Stimulated activated naive CD8-positive, alpha-beta T cell treated with anti-CD3 and anti-CD28 coated beads, Interleukin-15, amount 100 ng/mL, for 72 hours (primary cell): ENCODE results near the gene ASIC4.

Experiments
- ATAC-seq: fragments of 150-1000 bp; cut with Tn5 transposase; 2 replicates; pipeline ENCODE4 v1.10.0; 2021; ENCODE audit warnings: mild to moderate bottlenecking, moderate library complexity
- DNase-seq, 2 donors: peaks; one replicate each; pipeline ENCODE4 v3.0.0; 2021 to 2022
- H3K27ac Mint-ChIP-seq, 2 donors: one replicate each; pipeline ENCODE4 v1.8.0; 2022; ENCODE audit warnings: mild to moderate bottlenecking in 2 of 2, mixed read lengths in 2 of 2, moderate library complexity in 2 of 2
- H3K27me3 Mint-ChIP-seq: one replicate; pipeline ENCODE4 v1.8.0; 2022; ENCODE audit warnings: mixed read lengths
- H3K4me1 Mint-ChIP-seq: one replicate; pipeline ENCODE4 v1.8.0; 2022; ENCODE audit warnings: mild to moderate bottlenecking, mixed read lengths
- H3K4me3 Mint-ChIP-seq, 2 donors: one replicate each; pipeline ENCODE4 v1.8.0; 2022; ENCODE audit warnings: mild to moderate bottlenecking in 2 of 2, mixed read lengths in 2 of 2, moderate library complexity in 1 of 2
- H3K9me3 Mint-ChIP-seq, 2 donors: one replicate each; pipeline ENCODE4 v1.8.0; 2022; ENCODE audit warnings: mixed read lengths in 2 of 2

The ASIC4 gene

DNA sequence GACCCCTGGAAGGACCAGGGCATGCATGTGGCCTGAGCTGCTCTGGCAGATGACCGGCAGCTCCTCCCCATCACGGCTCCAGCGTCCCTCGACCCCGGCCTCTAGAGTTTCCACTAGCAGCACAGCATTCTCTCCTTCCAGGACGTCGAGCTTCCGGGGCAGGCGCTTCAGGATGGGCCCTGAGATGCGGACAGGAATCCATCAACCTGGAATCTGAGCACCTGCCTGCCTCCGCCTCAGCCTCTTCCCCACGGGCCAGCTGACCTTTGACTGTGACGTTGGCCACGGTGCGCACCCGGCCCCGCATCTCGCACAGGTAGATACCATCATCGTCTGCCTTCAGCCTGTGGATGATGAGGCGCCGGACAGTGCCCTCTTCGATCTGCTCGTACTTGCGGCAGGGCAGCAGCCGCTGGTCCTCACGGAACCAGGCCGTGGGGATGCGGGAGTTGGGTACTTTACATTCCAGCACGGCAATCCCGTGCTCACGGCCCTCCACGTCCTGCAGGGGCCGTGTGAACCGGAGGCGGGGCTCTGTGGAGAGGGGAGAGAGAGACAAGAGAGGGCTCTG, 53.6 kb downstream of the ASIC4 start:
- Mint-ChIP-seq H3K27me3 (peaks cover 68% of the 10 kb centered on the region), H3K9me3 (no peaks in the 10 kb centered on the region), H3K4me3 (no peak overlapping the region), H3K27ac (no peak overlapping the region), H3K4me1 (peaks cover 5% of the 10 kb centered on the region)
- ATAC-seq (no peak), DNase-seq (no peak)

DNA sequence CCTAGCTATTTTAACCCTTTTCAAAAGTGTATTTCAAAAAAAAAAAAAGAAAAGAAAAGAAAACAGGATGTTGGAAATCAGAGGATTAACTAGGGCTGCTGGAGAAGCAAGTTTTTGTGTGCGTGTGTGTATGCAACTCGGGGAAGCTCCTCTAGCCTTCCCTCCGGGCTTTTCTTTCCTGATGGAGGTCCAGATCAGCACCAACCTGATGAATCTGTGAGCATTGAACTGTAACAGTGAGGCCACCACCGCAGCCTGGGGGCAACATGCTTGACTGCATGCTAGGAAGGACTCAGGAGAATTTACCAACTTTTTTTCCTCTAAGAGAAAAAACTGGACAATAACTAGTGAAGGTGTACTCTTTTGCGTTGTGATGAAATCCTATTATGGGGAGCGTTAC, 54.8 kb downstream of the ASIC4 start:
- H3K4me3 Mint-ChIP-seq = no peak overlapping the region
- no peak for DNase-seq
- peaks cover 77% of the 10 kb centered on the region for H3K27me3 Mint-ChIP-seq
- no peak for ATAC-seq
- no peak overlapping the region for H3K27ac Mint-ChIP-seq
- H3K4me1 Mint-ChIP-seq = peaks cover 5% of the 10 kb centered on the region
- H3K9me3 Mint-ChIP-seq = no peaks in the 10 kb centered on the region

- no peak for DNase-seq
- no peak overlapping the region for H3K27ac Mint-ChIP-seq
- peak overlapping the region; percentile 8 to 72 for H3K4me3 Mint-ChIP-seq
- ATAC-seq = no peak
- H3K9me3 Mint-ChIP-seq = no peaks in the 10 kb centered on the region
- H3K27me3 Mint-ChIP-seq = peaks cover 72% of the 10 kb centered on the region
- peaks cover 5% of the 10 kb centered on the region for H3K4me1 Mint-ChIP-seq
These were observed 55.4 kb downstream of the ASIC4 start for GRCh38 chr2:219569635-219570034.

DNA sequence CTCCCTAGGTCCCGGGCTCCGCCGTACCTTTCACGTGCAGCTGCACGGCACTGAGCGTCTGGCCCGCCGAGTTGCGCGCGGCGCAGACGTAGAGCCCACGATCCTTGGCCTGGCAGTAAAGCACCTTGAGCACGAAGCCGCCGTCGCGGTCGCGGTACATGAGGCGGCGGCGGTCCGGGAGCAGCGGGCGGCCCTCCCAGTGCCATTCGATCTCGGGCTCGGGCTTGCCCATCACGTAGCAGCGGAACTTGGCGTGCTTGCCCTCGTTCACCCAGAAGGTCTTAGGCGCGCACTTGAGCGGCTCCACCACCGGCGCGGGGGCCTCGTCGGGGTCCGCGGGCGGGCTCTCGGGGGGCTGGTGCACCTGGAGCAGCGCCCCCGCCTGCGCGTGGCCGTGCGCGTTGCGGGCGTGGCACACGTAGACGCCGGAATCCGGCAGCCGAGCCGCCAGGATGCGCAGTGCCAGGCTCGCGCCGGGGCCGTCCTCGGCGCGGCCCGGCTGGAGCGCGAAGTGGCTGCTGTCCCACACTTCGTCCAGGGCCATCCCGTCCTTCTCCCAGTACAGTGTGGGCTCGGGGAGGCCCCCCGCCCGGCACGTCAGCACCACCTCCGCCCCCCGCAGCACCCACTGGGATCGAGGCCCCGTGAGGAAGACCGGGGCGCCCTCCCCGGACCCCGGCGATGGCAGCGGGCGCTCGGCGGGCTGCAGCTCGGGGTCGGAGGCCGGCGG, 56.1 kb downstream of the ASIC4 start:
- Mint-ChIP-seq H3K27ac (no peak overlapping the region), H3K4me1 (peaks cover 5% of the 10 kb centered on the region), H3K27me3 (peaks cover 78% of the 10 kb centered on the region), H3K4me3 (peak overlapping the region; percentile 53 to 72), H3K9me3 (no peaks in the 10 kb centered on the region)
- DNase-seq (no peak), ATAC-seq (peak; percentile 43)

GRCh38 chr2:219570924-219571310, 56.6 kb downstream of the ASIC4 start:
- ATAC-seq (peak; percentile 22), DNase-seq (no peak)
- Mint-ChIP-seq H3K4me1 (peaks cover 5% of the 10 kb centered on the region), H3K9me3 (no peaks in the 10 kb centered on the region), H3K4me3 (peak overlapping the region; percentile 49 to 52), H3K27me3 (peaks cover 82% of the 10 kb centered on the region), H3K27ac (no peak overlapping the region)

DNA sequence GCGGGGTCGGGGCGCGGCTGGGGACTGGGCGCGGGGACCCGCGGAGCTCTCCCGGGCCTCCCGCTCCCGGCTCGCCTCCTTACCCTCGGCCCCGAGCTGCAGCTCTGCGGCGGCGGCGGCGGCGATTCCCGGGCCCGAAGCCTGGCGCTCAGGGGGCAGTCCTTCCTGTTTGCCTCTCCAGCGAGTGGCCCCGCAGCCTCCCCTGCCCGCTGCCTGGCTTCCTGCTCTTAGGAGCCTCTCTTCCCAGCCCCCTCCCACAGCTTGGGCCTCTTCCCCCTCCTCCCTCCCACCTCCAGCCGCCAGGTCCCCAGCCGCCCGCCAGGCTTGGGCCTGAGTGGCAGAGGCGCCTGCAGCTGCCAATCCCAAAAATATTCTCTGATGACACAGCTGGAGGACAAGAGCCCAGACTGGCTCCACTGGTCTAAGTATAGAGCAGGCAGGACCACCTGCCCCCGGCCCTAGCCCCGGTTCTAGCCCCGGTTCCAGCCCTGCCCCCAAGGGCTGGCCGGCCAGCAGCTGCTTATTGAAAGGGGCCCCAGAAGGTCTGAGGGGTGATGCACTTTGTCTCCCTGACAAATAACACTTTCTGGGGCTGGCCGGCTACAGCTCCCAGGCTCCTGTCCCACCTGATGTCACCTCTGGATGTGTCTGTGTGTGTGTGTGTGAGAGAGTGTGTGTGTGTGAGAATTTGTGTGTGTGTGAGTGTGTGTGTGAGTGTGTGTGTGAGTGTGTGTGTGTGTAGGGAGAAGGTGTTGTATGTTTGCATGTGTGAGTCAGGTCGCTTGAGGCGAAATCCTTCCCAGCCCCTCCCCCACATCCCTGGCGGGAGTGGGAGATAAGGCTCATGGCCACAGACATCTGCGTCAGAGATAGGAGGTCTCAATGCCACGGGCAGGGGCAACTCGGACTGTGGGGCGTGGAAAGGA, 57.3 kb downstream of the ASIC4 start, which contains the start of gene OBSL1:
TSS of gene OBSL1 (minus strand) at position 229 of the 926 bp plus-strand sequence. CDS start 307 bp downstream, outside the sequence.
- peak within 1 kb of the TSS; percentile 49 to 69 for H3K4me3 Mint-ChIP-seq
- no peaks in the 10 kb centered on the region for H3K9me3 Mint-ChIP-seq

DNA sequence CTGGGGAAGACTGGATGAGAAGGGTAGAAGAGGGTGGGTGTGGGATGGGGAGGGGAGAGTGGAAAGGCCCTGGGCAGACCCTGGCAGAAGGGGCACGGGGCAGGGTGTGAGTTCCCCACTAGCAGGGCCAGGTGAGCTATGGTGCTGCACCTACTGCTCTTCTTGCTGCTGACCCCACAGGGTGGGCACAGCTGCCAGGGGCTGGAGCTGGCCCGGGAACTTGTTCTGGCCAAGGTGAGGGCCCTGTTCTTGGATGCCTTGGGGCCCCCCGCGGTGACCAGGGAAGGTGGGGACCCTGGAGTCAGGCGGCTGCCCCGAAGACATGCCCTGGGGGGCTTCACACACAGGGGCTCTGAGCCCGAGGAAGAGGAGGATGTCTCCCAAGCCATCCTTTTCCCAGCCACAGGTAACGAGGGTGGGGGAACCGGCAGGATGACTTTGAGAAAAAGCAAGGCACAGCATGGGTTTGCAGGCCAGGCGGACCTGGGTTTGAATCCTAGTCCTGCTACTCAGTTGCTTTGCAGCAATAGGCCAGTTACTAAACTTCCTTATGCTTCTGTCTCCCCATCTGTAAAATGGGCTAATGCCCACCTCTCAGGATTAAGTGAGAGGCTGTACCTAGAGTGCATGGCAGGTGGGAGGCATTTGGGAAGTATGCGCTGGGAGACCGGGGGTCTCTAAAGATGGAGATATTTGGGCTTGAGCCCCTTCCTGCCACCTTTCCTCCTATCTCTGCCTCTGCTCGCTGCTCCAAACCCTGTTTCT, 58.1 kb downstream of the ASIC4 start, which contains the start of gene INHA:
TSS of gene INHA (plus strand) at position 74 of the 765 bp plus-strand sequence. CDS start at position 139, 65 bp downstream.
- Mint-ChIP-seq H3K9me3 (no peaks in the 10 kb centered on the region), H3K27ac (no peak within 1 kb of the TSS), H3K4me1 (peaks cover 5% of the 10 kb centered on the region), H3K4me3 (peak within 1 kb of the TSS in 1 of 2 donors; percentile 30), H3K27me3 (peaks cover 81% of the 10 kb centered on the region)
- peak; percentile 10 for ATAC-seq
- no peak for DNase-seq

More for the DNA sequence above, 57.3 kb downstream of the ASIC4 start, which contains the start of gene OBSL1:
- H3K4me1 Mint-ChIP-seq = peaks cover 5% of the 10 kb centered on the region
- DNase-seq (no peak), ATAC-seq (peak; percentile 38)
- peaks cover 81% of the 10 kb centered on the region for H3K27me3 Mint-ChIP-seq
- no peak within 1 kb of the TSS for H3K27ac Mint-ChIP-seq

GRCh38 chr2:219573166-219573565, 58.9 kb downstream of the ASIC4 start:
- H3K4me1 Mint-ChIP-seq = peaks cover 5% of the 10 kb centered on the region
- H3K27ac Mint-ChIP-seq = no peak overlapping the region
- ATAC-seq (no peak), DNase-seq (no peak)
- H3K27me3 Mint-ChIP-seq = peaks cover 76% of the 10 kb centered on the region
- no peaks in the 10 kb centered on the region for H3K9me3 Mint-ChIP-seq
- no peak overlapping the region for H3K4me3 Mint-ChIP-seq

GRCh38 chr2:219574484-219575311, 60.4 kb downstream of the ASIC4 start:
- H3K4me3 Mint-ChIP-seq = no peak overlapping the region

DNA sequence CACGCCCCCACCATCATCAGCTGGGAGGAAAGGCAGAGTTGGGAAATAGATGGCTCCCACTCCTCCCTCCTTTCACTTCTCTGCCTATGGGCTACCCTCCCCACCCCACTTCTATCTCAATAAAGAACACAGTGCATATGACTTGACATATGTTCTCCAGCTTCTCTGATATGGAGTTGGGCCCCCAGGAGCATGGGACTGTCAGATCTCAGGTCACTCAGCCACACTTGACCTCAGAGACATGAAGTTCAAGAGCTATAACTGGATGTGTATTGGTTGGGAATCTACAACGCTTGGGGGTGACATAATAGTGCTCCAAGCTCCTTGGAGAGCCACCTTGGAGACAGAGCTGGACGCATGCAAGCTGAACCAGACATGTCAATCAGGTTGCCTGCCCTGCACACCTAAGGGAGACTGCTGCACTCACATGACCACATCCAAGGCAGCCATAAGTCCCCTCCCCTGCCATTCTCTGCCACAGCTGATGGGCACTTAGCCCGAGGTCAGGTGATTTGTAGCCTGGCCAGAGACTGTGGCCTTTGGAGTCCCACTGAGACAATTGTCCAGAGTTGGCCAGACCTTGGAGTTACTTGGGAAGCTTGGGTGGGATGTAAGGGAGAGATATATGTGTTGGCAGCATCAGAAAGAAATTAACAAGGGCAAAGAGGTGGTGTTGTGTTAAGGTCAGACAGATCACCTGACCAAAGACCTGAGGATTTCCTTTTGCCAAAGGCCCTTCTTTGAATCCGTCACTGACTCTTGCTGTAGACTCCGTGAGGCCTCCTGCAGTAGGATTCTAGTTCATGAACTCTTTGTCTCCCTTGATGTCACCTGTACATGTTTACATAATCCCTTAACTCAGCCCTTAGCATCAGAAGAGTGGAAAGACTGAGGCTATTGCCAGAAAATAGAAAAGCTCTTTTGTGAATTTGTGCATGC, 61.6 kb downstream of the ASIC4 start:
- Mint-ChIP-seq H3K27me3 (peaks cover 53% of the 10 kb centered on the region), H3K4me3 (no peak overlapping the region), H3K4me1 (no peaks in the 10 kb centered on the region), H3K27ac (peak overlapping the region in 1 of 2 donors; percentile 72), H3K9me3 (no peaks in the 10 kb centered on the region)
- no peak for DNase-seq
- no peak for ATAC-seq

More at GRCh38 chr2:219574484-219575311, 60.4 kb downstream of the ASIC4 start:
- DNase-seq = no peak
- H3K27ac Mint-ChIP-seq = no peak overlapping the region
- peaks cover 61% of the 10 kb centered on the region for H3K27me3 Mint-ChIP-seq
- peak; percentile 13 for ATAC-seq
- H3K4me1 Mint-ChIP-seq = peaks cover 5% of the 10 kb centered on the region
- no peaks in the 10 kb centered on the region for H3K9me3 Mint-ChIP-seq

- Mint-ChIP-seq H3K4me3 (no peak overlapping the region), H3K9me3 (no peaks in the 10 kb centered on the region), H3K27ac (no peak overlapping the region), H3K4me1 (no peaks in the 10 kb centered on the region), H3K27me3 (peaks cover 49% of the 10 kb centered on the region)
- DNase-seq (no peak), ATAC-seq (no peak)
These were observed 62.5 kb downstream of the ASIC4 start for GRCh38 chr2:219576505-219577388.

- H3K4me1 Mint-ChIP-seq = no peaks in the 10 kb centered on the region
- no peak for DNase-seq
- H3K4me3 Mint-ChIP-seq = no peak overlapping the region
- H3K9me3 Mint-ChIP-seq = no peaks in the 10 kb centered on the region
- H3K27me3 Mint-ChIP-seq = peaks cover 28% of the 10 kb centered on the region
- no peak for ATAC-seq
- H3K27ac Mint-ChIP-seq = peak overlapping the region in 1 of 2 donors; percentile 1
These were observed 64.7 kb downstream of the ASIC4 start for GRCh38 chr2:219578811-219579613.
